ENCODE results near the gene ZBTB21. TPM values are rescaled to one million over a fixed set of nuclear protein-coding genes. Genes with fewer than 3 reads are reported as not detected.

The ZBTB21 gene
- total and polyA plus RNA-seq, 9 of the 15 experiments (the other 6 are each of a cell fraction or from before 2014, with no cell fraction given), result 2.2 to 15.2 (median 8.7) TPM

- Histone ChIP-seq H4K20me1 (replicated peaks; ENCODE audit: control insufficient read depth, insufficient read depth, low read length) (peaks cover 12% of the 10 kb centered on the region; the same call in 1 of the 2 replicates), H3K4me3 (no peak overlapping the region), H3K36me3 (ENCODE audit: control insufficient read depth, insufficient read depth, low read length) (no peaks in the 10 kb centered on the region), H3K9me3 (replicated peaks; ENCODE audit: control insufficient read depth, insufficient read depth, low read depth, low read length) (no peaks in the 10 kb centered on the region), H2AFZ (ENCODE audit: low read depth, low read length) (no peak overlapping the region), H3K4me2 (ENCODE audit: insufficient read depth, low read length) (no peak overlapping the region), H3K9me1 (ENCODE audit: control insufficient read depth, insufficient read depth, low read length) (no peaks in the 10 kb centered on the region), H3K9ac (ENCODE audit: insufficient read depth in 1 of 2, low read depth in 2 of 2, low read length in 2 of 2) (0 out of 4 replicates have a peak overlapping the region, but pooled peaks of 1 of the 2 experiments have one; percentile 46), H3K27ac (ENCODE audit: extremely low read depth, low read depth, low read length) (no peak overlapping the region), H3K79me2 (ENCODE audit: control insufficient read depth, insufficient read depth, low read length) (no peaks in the 10 kb centered on the region), H3K27me3 (ENCODE audit: control insufficient read depth in 2 of 2, insufficient read depth in 2 of 2, low read length in 2 of 2) (peaks cover 84 to 99% of the 10 kb centered on the region in 2 experiments), H3K4me1 (replicated peaks in 1 of 2; ENCODE audit: control insufficient read depth in 2 of 2, insufficient read depth in 2 of 2, low read length in 2 of 2) (peaks cover 0 to 12% of the 10 kb centered on the region in 2 experiments; a peak in 1 of 5 replicates)
- no peak for DNase-seq (ENCODE audit: extremely low read depth in 1 of 4, low spot score in 3 of 4)
- intact Hi-C loops (cut with micrococcal nuclease) (no loop called here), in situ Hi-C loops (cut with MboI) (no loop called here)
- FAIRE-seq, result no peak
- CTCF ChIA-PET (ENCODE audit: low intra/inter-chr PET ratio), result no interaction called here
- no peak for ATAC-seq
- TF ChIP-seq SREBF2 (CRISPR knock-in tag; IDR thresholded peaks at IDR 0.05) (no peak), RBM34 (IDR thresholded peaks at IDR 0.05; ENCODE audit: borderline replicate concordance, insufficient read depth, low read length) (no peak), STAT5A (IDR thresholded peaks at IDR 0.05; ENCODE audit: borderline replicate concordance, low read length) (no peak), PTTG1 (tag; IDR thresholded peaks at IDR 0.05; ENCODE audit: low read depth) (no peak), DMBX1 (CRISPR knock-in tag; IDR thresholded peaks at IDR 0.05; ENCODE audit: borderline replicate concordance) (no peak), LCOR (CRISPR knock-in tag; IDR thresholded peaks at IDR 0.05) (no peak), EZH2 (IDR thresholded peaks at IDR 0.05; ENCODE audit: borderline replicate concordance, low read depth, low read length) (0 out of 2 replicates have a peak, but pooled peaks have one; percentile 2), KAT8 (IDR thresholded peaks at IDR 0.05; ENCODE audit: low read depth) (no peak), ATF2 (CRISPR knock-in tag; IDR thresholded peaks at IDR 0.05) (no peak)
- BruUV-seq (replicated peaks), result no TSS peak
- POLR2A ChIA-PET, result interaction anchor here (0.6 kb wide), 1 partner anchor 559 kb away, joined by 3 read pairs; no protein-coding TSS in a partner anchor
- WGBS (ENCODE audit: insufficient coverage, low coverage, missing lambda C conversion rate), result 6% methylated on average over 9 of the region's 9 CpGs
Measured at GRCh38 chr21:42059141-42059540, 49.0 kb upstream of the ZBTB21 start.

Measured in K562 (cell line).